ENCODE measurements around the gene PPP6R3.

DNA sequence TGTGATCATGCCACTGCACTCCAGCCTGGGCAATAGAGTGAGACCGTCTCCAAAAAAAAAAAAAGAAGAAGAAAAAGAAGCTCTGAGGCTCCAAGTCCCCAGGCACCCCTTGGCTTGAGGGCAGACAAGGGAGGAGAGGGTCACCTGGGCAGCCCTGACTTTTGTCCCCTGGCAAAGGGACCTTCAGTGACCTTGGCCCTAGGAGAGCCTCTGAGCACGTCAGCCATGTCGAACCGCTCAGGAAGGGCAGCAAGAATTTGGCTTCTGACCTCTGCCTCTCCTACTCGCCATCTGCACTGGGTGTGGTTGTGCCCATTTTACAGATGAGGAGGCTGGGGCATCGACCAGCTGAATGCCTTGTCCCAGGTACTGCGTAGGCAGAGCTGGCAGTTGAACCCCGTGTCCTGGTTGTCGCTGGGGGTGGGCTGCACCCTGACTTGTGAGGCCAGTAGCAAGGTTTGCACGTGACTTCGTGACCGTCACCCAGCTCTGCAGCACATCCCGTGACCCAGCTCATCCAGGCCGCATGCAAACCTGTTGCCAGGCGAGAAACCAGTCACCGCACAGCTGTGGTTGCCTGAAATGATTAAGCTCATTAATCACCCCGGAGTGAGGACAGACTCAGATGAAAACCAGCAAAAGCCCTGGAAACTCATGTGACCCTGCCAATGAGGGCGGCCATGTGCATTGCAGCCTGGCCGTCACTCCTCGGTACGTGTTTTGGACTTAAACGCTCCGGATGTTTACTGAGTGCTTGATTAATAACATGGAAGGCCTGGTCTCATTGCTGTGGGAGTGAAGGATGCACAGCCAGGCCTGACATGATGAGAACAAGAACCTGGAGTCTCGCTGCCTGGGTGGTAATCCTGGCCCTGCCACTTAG lies 47.7 kb upstream of the PPP6R3 start:
- TF ChIP-seq ZBTB33 (IDR thresholded peaks at IDR 0.05; ENCODE audit: borderline replicate concordance, low read depth) (no peak), CTCF (IDR thresholded peaks at IDR 0.05) (no peak), POLR2AphosphoS5 (IDR thresholded peaks at IDR 0.05; ENCODE audit: low read depth, low read length) (no peak)

Data from SK-N-SH (cell line).